MV-4-11 (cell line): ENCODE data around the gene ADM2.

Source experiments
- DNase-seq: peaks from one replicate; lab custom pipeline; 2025; lab: John Stamatoyannopoulos, UW

ADM2 gene

DNA sequence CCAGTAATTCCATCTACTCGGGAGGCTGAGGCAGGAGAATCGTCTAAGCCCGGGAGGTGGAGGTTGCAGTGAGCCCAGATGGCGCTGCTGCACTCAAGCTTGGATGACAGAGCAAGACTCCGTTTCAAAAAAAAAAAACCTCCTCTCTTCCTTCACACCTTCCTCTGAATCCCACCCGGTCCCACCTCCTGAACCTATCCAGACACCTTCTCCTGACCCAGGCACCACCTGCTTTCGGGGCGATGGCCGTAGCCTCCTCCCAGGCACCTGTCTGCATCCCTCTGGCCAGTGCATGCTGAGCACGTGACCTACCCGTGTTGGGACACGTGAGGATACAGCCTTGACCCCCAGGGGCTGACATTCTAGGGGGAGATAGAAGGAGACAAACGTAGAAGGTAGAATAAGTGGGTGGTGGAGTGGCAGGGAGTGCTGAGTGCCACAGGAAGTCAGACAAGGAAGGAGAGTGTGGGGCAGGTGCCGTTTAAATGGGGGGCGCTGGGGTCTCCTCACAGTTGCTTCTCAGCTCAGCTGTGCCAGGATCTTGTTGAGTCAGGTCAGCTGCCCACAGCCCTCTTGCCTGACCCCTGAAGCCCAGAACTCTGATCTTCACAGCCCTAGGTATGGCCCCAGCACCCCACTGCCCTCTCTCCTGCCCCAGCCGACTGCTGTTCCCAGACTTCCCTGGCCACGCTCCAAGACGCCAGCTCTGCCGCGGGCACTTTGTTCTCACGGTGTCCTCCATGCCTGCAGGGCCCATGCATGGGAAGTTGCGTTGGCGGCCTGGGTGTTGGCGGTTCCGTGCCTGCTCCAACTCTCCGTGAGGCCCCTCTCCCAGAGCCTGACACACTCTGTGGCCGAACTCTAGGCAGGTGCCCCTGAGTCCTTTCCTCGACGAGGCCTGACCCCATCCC, 4.1 kb downstream of the ADM2 start:
- DNase-seq: no peak

DNA sequence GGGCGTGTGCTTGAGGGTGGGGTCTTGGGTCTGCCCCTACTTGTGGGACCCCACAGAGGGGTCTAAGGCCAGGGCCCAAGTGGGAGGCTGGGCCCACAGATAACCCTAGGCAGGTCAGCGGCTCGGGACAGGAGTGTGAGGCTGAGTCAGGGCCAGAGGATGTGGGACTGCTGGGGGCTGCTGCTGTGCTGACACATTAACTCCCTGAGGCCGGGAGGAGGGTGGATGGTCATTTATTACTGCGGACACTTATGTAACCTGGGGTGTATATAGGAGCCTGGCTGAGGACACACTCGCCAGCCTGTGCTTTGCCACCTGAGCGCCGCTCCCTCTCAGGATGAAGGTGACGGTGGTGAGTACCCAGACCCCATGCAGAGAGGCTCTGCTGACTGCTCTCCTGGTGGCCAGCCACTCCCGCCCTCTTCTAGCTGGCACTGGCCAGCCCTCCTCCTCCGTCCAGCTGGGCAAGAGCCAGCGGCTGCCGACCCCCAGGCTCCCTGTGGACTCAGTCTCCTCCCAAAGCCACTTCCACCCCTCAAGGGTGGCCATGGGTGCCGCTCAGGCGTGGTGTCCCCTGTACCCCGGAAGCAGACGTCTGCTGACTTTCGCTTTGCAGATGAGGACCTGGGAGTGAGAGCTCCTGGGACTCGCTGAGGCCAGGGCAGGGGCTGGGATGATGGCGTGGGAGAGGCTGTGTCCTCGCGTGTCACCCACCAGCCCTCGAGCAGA, 5.4 kb downstream of the ADM2 start, which contains the start of gene MIOX:
TSS of gene MIOX (plus strand) at position 299 of the 729 bp plus-strand sequence. CDS start at position 338, 39 bp downstream.
- no peak for DNase-seq

DNA sequence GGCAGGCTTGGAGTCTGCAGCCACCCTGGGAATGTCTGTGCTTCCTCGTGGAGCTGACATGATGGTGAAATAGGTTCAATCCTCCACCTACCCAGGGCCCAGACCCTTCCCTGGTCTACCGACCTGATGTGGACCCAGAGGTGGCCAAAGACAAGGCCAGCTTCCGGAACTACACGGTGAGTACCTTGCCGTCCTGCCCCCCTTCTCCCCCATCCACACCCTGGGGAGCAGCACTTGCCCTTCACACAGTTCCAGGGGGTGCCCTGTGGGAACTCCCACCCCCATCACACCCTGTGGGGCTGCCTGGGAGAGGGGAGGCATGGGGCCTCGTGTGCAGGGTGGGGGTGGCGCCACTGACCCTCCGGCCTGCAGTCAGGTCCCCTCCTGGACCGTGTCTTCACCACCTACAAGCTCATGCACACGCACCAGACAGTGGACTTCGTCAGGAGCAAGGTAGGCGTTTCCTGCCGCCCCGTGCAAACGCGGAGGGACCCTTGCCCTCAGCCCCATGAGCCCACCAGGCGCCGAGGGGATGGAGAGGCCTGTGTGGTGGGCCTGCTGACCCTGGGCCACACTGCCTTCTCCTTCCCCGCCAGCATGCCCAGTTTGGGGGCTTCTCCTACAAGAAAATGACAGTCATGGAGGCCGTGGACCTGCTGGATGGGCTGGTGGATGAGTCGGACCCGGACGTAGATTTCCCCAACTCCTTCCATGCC, 6.1 kb downstream of the ADM2 start:
- no peak for DNase-seq

DNA sequence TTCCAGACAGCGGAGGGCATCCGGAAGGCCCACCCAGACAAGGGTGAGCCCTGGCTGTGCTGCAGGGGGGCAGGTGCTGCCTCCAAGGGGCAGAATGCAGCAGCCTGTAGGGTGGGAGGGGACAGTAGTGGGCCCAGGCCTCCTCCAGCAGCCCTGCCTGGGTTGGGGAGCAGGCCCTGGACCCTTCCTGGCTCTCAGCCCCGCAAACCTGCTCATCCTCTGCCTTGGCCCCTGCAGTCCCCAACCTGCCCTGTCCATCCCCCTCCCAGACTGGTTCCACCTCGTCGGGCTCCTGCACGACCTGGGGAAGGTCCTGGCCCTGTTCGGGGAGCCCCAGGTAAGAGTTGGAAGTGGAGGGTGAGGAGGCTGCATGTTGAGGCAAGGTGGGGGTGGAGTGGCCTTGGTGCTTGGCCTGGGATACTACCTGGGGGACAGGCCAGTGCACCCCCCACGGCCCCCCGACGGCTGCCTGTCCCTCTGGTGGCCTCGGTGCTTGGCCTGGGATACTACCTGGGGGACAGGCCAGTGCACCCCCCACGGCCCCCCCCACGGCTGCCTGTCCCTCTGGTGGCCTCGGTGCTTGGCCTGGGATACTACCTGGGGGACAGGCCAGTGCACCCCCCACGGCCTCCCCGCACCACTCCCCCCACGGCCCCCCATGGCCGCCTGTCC, 6.8 kb downstream of the ADM2 start:
- no peak for DNase-seq

DNA sequence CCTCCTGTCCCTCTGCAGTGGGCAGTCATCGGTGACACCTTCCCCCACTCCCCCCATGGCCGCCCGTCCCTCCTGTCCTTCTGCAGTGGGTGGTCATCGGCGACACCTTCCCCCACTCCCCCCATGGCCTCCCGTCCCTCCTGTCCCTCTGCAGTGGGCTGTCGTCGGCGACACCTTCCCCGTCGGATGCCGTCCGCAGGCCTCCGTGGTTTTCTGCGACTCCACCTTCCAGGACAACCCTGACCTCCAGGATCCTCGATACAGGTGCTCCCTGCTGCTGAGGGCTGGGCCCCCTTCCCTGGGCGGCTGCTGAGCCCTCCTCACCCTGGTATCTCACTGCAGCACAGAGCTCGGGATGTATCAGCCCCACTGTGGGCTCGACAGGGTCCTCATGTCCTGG, 7.5 kb downstream of the ADM2 start:
- no peak for DNase-seq

DNA sequence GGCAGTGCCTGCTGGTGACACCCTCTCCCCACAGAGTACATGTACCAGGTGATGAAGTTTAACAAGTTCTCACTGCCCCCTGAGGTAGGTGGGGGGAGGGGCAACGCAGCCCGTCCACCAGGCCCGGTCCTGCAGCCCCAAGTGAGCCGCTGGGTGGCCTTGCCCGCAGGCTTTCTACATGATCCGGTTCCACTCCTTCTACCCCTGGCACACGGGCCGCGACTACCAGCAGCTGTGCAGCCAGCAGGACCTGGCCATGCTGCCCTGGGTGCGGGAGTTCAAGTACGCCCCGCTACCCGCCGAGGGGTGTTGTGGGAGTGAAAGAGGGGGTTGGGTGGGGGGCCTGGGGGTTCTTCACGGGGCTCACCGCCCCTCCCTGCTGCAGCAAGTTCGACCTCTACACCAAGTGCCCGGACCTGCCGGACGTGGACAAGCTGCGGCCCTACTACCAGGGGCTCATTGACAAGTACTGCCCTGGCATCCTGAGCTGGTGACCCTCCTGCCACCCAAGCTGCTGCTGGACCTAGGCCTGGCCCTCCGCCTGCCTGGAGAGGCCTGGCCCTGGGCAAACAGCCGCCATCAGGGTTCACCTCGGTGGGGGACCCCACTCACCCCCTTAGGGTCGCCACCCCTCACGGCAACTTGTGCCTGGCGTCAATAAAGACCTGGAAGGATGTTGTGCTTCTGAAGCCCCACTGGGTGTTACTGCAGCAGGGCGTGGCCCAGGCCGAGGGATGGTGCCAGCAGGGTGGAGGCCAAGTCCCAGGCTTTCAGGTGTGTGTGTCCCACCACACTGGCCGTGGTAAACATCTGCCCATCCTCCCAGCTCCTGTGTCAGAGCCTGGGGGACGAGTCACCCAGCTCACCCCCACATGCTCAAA, 8.3 kb downstream of the ADM2 start:
- no peak for DNase-seq

DNA sequence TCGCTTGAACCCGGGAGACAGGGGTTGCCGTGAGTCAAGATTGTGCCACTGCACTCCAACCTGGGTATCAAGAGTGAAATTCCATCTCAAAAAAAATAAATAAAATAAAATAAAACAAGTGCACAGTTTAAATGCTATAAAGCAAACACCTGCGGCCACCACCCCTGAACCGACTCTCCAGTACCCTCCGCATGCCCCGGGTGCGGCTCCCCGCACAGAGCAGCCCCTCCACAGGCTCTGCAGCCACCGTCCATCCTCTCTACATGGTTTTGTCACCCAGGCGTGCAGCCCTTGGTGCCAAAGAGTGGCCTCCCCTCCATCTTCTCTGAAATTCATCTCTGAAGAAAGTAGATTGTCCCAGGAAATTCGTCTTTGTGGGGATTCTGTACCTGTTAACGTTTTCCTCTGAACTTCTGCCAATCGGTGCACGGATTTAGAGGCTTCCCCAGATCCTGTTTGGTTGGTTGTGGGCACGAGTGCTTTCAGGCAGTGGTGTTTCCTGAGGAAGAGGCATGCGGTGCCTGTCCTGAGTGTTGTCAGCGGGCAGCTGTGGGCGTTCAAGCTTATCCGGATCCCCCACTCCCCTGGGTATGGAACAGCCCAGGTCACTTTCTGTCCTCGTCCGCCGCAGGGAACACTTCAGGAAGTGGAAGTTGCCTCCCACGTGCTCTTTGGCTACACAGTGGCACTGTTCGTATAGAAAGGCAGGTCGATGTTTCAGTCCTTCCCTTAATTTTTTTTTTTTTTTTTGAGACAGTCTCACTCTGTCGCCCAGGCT, 9.4 kb downstream of the ADM2 start:
- peak; percentile 59 for DNase-seq

DNA sequence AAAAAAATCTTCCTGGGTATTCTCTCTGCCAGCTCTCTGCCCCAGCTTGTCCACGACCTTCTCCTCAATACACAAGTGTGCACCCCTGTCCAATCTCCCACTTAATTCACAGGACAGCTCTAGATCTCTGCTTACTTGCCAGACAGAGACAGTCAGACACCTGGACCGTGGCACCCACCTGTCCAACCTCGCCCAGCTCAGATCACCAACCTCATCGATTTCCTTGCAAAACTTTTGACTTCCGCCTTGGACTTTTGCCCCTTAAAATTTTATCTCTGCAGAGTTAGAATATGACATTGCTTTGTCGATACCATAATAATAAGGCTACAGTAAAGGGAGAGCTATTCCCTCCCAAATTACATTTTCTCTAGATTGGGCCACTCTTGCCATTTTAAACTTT, 15.8 kb downstream of the ADM2 start:
- DNase-seq: no peak

DNA sequence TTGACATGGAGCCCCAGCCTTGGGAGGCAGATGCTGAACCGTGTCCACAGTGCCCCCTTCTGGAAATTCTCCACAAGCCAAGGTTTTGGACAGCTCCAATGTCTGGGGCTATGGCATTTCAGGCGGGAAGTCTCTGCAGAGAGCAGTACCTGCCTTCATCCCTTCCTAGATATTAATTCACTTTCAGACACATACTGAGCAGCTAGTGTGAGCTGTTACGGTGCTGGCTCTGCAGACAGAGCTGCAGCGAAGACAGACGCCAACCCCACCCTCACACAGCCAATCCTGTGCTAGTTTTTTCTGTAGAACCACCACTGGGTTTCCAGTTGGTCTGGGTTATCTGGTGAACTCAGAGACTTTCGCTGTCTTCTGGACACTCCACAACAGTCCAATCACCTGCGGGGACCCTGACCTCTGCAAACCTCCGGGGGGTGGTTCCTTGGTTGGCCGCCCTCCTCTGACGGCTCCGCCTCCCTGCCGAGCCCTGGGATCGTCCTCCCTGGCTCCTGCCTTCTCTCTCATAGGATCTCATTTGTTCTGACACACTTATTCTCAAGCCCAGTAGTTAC, 17.1 kb downstream of the ADM2 start:
- peak; percentile 62 for DNase-seq

DNA sequence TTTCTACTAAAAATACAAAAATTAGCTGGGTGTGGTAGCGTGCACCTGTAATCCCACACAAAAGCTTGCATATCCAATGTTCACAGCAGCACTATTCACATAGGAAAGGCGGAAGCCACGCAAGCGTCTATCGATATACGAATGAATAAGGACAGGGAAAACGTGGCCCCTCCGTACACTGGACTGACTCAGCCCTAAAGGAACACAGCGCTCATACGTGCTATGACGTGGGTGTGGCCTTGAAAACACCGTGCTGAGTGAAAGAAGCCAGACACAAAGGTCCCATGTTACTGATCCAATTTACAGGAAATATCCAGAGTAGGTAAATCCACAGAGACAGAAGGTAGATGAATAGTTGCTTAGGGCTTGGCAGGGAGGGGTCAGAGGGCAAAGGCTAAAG, 19.1 kb downstream of the ADM2 start:
- DNase-seq: no peak

DNA sequence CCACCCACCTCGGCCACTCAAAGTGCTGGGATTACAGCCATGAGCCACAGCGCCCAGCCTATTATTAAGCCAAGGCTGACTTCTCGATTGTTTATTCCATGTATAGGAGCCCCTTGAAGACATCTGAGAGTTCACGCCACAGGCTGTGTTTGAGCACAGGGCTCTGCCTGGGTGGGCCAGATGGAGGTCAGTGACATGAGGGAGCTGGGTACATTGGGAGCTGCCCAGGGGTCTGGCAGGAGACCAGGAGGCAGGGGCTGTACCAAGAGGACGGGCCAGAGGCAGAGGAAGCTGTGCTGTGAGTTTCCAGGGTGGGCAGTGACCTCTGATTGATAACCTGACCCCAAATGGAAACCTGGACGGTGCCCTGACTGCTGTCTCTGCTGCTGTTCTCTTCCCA, 20.8 kb downstream of the ADM2 start:
- DNase-seq: no peak

DNA sequence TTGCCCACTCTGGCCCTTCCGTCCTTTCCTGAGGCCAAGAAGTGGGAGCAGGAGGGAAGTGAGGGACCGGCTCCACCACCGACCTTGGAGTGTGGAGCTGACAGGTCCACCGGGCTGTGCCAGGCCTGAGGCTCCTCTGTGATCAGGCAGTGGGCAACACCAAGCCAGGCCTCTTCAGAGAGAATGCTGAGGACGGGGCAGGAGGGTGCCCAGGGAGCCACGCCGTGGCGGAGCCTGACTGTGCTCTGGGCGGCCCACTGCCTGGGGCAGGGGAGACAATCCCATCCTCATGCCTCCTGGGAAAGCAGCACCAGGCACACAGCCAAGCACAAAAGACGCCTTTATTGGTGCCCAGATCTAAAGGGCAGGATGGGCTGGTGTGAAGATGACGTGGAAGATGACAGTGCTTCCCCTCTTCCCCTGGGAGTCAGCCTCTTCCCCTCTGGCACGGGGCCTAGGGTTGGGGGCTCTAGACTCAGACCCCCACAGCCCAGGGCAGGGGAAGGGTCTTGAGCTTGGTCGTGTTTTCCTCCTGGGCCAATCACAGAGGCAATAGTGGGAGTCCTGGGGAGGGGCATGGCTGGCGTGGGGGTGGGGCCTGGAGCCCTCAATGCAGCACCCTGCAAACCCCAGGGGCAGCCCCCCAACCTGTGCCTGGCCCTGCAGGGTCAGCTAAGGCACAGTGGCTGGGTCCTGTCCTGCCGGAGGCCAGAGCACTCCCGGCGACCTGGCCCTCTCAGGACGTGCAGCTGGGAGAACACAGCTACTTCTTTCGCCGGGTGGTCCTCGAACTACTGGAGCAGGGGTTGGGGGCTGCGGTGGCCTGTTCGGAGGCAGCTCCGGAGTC, 21.5 kb downstream of the ADM2 start:
- DNase-seq: no peak

DNA sequence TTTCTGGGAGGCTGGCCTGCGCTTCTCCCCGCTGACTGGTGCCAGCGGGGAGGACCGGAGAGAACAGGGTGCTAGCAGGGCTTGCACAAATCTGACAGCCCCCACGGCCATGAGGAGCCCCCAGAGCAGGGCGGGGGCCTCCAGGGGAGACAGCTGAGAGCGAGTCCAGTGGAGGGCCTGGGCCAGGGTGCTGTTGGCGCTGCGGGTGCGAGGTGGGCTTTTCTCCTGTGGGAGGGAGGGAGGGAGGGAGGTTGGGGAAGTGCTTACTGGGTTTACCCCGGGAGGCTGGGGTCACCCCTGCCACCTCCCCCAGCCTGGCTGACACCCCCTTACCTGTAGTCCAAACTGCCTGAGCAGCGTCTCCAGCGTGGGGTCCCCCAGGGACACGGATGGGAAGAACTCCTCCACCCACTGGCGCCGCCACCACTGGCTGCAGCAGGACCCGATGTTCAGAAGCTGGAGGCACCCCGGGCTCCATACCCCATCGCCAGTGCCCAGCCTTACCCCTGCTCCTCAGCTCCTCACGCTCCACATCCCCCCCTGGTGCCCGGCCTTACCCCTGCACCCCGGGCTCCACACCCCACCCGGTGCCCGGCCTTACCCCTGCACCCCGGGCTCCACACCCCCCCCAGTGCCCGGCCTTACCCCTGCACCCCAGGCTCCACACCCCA, 22.3 kb downstream of the ADM2 start:
- DNase-seq: no peak

DNA sequence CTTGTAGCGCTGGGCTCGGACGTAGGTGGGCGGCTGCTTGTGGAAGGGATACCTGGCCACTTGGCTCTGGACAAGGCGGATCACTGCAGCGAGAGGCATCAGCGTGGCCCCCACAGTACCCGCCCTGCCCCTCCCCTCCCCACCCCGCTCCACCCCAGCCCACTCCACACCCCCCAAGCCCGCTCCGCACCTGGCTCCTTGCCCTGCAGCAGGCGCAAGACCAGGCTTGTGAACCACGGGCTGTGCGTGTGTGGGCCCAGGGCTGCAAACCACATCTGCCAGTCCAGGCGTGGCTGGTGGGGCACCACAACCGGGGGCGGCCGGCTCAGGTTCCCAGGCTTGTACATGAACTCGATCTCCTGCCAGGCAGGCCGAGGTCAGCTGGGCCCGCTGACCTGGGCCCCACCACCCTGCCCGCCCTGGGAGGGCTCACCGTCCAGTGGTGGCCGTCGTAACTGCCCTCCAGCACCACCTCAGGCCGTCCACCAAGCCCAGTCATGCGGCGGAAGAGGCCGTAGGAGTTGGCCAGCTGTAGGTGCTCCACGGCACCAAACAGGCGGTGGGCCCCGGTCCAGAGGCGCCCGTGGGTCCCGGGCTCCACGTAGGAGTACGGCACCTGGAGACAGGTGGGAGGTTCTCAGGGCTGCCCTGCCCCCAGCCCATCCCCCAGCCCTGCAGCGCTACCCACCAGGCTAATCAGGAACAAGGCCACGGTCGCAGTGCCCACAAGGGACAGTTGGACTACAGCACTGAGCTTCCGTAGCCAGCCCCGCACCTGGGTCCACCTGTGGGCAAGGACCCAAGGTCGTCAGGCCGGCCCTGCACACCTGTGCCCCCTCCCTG, 23.2 kb downstream of the ADM2 start:
- no peak for DNase-seq

DNA sequence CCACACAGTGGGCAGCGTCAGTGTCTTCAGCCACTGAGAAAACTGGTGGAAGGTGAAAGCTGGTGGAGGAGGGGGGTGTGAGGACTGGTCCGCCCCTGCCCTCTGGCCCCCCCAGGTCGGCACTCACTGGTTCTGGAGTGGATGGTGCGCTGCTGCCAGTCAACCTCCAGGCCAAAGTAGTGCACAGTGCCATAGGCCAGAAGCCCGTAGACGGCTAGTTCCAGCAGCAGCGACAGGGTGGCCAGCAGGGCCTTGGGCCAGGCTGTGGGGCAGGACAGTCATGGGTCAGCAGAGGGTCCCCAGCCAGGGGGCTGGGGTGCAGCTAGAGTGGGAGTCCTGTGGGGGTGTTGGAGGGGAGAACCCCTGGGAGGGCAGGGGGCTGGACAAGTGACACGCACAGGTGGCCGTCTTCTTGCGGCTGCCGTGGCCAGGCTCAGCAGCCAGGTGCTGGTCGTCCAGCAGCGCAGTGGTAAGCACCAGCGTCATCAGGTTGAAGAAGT, 24.0 kb downstream of the ADM2 start:
- no peak for DNase-seq

DNA sequence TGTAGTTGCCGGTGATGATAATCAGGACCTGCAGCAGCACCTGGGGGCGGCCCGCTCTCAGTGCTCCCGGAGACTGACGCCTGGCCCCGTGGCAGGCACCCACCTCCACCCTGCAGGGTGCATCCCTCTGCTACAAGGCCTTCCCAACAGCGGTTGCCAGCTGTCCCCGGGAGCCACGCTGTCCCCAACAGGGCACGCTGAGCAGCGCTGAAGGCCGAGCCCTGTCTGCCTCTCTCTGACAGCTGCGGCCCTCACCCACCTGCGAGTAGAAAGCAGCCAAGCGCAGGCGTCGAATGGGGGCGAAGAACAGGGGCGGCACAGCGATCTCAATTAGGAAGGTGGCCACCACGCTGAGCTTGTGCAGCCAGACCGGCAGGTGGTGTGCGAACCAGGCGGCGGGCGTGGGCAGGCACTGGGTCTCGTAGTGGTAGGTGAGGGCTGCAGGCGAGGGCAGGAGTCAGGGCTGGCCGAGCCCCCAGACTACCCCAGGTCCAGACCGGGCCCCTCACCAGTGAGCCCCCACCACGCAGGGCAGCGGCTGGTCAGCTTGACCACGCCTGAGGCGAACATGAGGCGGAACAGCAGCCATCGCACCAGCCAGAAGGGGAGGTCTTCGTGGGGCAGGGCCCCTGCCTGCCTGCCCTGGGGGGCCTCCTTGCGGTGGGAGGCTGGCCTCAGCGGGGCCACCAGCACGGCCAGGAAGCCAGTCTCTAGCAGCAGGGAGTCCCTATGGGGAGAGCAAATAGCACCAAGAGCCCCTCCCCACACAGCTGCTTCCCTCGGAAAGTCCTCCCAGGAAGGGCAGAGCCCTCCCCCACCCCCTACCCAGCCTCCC, 24.6 kb downstream of the ADM2 start:
- no peak for DNase-seq
